DOHH2 (cell line): ENCODE measurements around the gene ARID5A.

Experiments
- H3F3A ChIP-seq: fragments of 200-600 bp; sonication (generic), shearing (Covaris generic); 2 replicates; pipeline ENCODE4 v1.6.0; 2016; ENCODE audit warnings: antibody characterized with exemption, mild to moderate bottlenecking; ENCODE audit not compliant: control insufficient read depth, insufficient read depth
- H3K27ac ChIP-seq: fragments of 200-600 bp; sonication (generic); 2 replicates; pipeline ENCODE4 v1.5.1; 2014; ENCODE audit warnings: low read depth, mild to moderate bottlenecking, low read length, moderate library complexity
- H3K27me3 ChIP-seq: fragments of 200-600 bp; sonication (generic); 2 replicates; pipeline ENCODE4 v1.6.1; 2014; ENCODE audit warnings: mild to moderate bottlenecking, low read length, mixed read lengths; ENCODE audit not compliant: control insufficient read depth
- H3K36me3 ChIP-seq: fragments of 200-600 bp; sonication (generic); 2 replicates; pipeline ENCODE4 v1.6.1; 2014; ENCODE audit warnings: mild to moderate bottlenecking, low read length, moderate library complexity, mixed read lengths; ENCODE audit not compliant: control insufficient read depth
- H3K4me1 ChIP-seq: fragments of 200-600 bp; sonication (generic); 2 replicates; pipeline ENCODE4 v1.6.1; 2014; ENCODE audit warnings: mild to moderate bottlenecking, low read length, mixed read lengths; ENCODE audit not compliant: control insufficient read depth
- H3K4me2 ChIP-seq: fragments of 200-600 bp; sonication (generic); 2 replicates; pipeline ENCODE4 v1.6.0; 2014; ENCODE audit warnings: mild to moderate bottlenecking, low read length, moderate library complexity
- H3K4me3 ChIP-seq: fragments of 200-600 bp; sonication (generic); 2 replicates; pipeline ENCODE4 v1.5.1; 2014; ENCODE audit warnings: mild to moderate bottlenecking, low read length, mixed read lengths
- H3K79me2 ChIP-seq: fragments of 200-600 bp; sonication (generic); 2 replicates; pipeline ENCODE4 v1.6.1; 2014; ENCODE audit warnings: mild to moderate bottlenecking, low read length, mixed read lengths; ENCODE audit not compliant: control insufficient read depth
- H3K9me2 ChIP-seq: fragments of 200-600 bp; sonication (generic); replicated peaks from 2 replicates; pipeline ENCODE4 v1.6.1; 2014; ENCODE audit warnings: mild to moderate bottlenecking, low read length, mixed read lengths; ENCODE audit not compliant: control insufficient read depth
- H3K9me3 ChIP-seq: fragments of 200-600 bp; sonication (generic); 2 replicates; pipeline ENCODE4 v1.6.1; 2014; ENCODE audit warnings: antibody characterized with exemption, low read length, mixed read lengths; ENCODE audit not compliant: control insufficient read depth, insufficient read depth
- H4K20me1 ChIP-seq: fragments of 200-600 bp; sonication (generic); 2 replicates; pipeline ENCODE4 v1.6.0; 2014; ENCODE audit warnings: low read depth, mild to moderate bottlenecking, antibody characterized with exemption, low read length, moderate library complexity; ENCODE audit not compliant: control insufficient read depth, insufficient read depth
- EZH2phosphoT487 ChIP-seq: fragments of 200-600 bp; sonication (generic); IDR thresholded peaks from 2 replicates; pipeline ENCODE4 v1.6.1; 2017; ENCODE audit warnings: borderline replicate concordance, mild to moderate bottlenecking, antibody characterized with exemption, low read length, moderate library complexity, mixed read lengths
- TF ChIP-seq, protein P1 (sequence below): fragments of 200-600 bp; sonication (generic); IDR thresholded peaks from one replicate; pipeline ENCODE4 v1.5.1; 2014; ENCODE audit warnings: antibody characterized with exemption, mild to moderate bottlenecking, low read depth, low read length; ENCODE audit not compliant: poor library complexity, severe bottlenecking

ARID5A gene

DNA sequence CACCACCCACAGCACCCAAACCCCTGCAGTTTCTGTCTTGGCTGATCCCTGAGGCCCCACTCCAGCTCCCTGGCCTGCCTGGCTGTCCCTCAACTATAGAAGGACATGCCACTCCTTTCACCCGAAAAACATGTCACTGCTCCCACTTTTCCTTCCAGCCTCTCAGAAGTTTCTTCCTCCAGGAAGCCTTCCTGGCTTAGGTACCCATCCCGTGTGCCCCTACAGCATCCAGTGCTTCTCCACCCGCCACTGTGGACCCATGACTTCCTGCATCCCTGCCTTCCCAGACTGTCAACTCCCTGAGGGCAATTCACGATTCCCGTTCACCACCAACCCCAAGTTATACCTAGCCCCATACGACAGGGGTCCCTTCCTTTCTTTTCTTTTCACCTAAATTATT, 21.5 kb downstream of the ARID5A start:
- peaks cover 6% of the 10 kb centered on the region for H3K4me1 ChIP-seq
- H3K36me3 ChIP-seq = no peaks in the 10 kb centered on the region
- H3K79me2 ChIP-seq = no peaks in the 10 kb centered on the region
- H3F3A ChIP-seq = no peaks in the 10 kb centered on the region
- no peak overlapping the region for H3K27ac ChIP-seq
- no peak overlapping the region for H3K4me3 ChIP-seq
- H3K4me2 ChIP-seq = no peak overlapping the region
- TF ChIP-seq, protein P1, sequence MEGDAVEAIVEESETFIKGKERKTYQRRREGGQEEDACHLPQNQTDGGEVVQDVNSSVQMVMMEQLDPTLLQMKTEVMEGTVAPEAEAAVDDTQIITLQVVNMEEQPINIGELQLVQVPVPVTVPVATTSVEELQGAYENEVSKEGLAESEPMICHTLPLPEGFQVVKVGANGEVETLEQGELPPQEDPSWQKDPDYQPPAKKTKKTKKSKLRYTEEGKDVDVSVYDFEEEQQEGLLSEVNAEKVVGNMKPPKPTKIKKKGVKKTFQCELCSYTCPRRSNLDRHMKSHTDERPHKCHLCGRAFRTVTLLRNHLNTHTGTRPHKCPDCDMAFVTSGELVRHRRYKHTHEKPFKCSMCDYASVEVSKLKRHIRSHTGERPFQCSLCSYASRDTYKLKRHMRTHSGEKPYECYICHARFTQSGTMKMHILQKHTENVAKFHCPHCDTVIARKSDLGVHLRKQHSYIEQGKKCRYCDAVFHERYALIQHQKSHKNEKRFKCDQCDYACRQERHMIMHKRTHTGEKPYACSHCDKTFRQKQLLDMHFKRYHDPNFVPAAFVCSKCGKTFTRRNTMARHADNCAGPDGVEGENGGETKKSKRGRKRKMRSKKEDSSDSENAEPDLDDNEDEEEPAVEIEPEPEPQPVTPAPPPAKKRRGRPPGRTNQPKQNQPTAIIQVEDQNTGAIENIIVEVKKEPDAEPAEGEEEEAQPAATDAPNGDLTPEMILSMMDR = no peak
- TF ChIP-seq EZH2phosphoT487 = no peak
- no peaks in the 10 kb centered on the region for H3K9me3 ChIP-seq
- H4K20me1 ChIP-seq = no peaks in the 10 kb centered on the region
- H3K9me2 ChIP-seq = no peaks in the 10 kb centered on the region
- H3K27me3 ChIP-seq = no peaks in the 10 kb centered on the region

DNA sequence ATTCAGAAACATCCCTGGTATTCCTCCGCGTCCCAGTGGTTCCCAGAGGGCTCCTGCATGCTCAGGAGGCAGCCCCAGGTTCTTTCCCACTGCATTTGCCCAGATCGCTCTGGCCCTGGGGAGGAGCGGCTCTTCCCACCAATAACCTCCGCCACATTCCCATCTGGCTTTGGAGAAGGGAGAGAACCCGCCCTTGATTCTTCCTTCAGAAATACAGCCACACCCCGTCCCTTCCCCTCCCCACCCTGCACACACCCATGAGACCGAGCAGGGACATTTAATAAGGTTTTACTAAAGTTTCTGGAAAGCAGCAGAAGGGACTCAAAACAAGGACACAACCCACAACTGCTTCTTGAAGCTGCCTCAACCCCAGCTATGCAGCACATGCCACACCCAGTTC, 21.9 kb downstream of the ARID5A start:
- H3K4me1 ChIP-seq = peaks cover 6% of the 10 kb centered on the region
- no peak overlapping the region for H3K4me2 ChIP-seq
- no peaks in the 10 kb centered on the region for H3K79me2 ChIP-seq
- H3K4me3 ChIP-seq = no peak overlapping the region
- H4K20me1 ChIP-seq = no peaks in the 10 kb centered on the region
- H3K9me3 ChIP-seq = no peaks in the 10 kb centered on the region
- TF ChIP-seq, protein P1 = no peak
- no peak for TF ChIP-seq EZH2phosphoT487
- no peaks in the 10 kb centered on the region for H3K27me3 ChIP-seq
- H3K27ac ChIP-seq = no peak overlapping the region
- H3K36me3 ChIP-seq = no peaks in the 10 kb centered on the region
- H3F3A ChIP-seq = no peaks in the 10 kb centered on the region
- H3K9me2 ChIP-seq = no peaks in the 10 kb centered on the region

DNA sequence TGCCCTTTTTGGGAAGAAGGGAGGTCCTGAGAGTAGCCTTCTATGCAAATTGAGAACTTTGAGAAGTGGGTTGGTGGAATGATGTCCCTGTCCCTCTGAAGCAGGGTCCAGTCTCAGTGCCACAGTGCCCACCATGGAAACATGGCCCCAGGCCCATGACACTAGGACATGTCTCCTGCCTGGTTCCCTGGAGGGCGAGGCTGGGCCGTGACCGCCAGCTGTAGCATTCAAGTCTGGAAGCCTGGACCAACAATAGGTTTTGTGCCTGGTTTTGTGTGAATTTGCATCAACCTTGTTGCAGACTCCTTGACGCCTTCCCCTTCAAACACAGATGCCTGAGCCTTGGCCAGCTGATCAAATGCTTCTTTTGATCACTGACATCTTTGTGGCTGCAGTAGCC, 27.5 kb downstream of the ARID5A start:
- Histone ChIP-seq H3K36me3 (no peaks in the 10 kb centered on the region), H3K4me3 (no peak overlapping the region), H3K27me3 (peaks cover under 1% of the 10 kb centered on the region; the same call in 1 of the 2 replicates), H3K79me2 (no peaks in the 10 kb centered on the region), H3K4me2 (no peak overlapping the region), H3K4me1 (no peaks in the 10 kb centered on the region), H3K9me3 (no peaks in the 10 kb centered on the region), H3K27ac (no peak overlapping the region), H4K20me1 (no peaks in the 10 kb centered on the region), H3K9me2 (no peaks in the 10 kb centered on the region), H3F3A (no peaks in the 10 kb centered on the region)
- TF ChIP-seq, protein P1 = no peak
- TF ChIP-seq EZH2phosphoT487 = no peak

GRCh38 chr2:96564563-96564962, 28.0 kb downstream of the ARID5A start:
- no peak overlapping the region for H3K4me3 ChIP-seq
- H3K4me1 ChIP-seq = no peaks in the 10 kb centered on the region
- TF ChIP-seq, protein P1 = no peak
- no peak for TF ChIP-seq EZH2phosphoT487
- no peaks in the 10 kb centered on the region for H3F3A ChIP-seq
- H3K27me3 ChIP-seq = peaks cover 3% of the 10 kb centered on the region; the same call in 1 of the 2 replicates
- H3K79me2 ChIP-seq = no peaks in the 10 kb centered on the region
- H3K9me2 ChIP-seq = no peaks in the 10 kb centered on the region
- H3K4me2 ChIP-seq = no peak overlapping the region
- H3K27ac ChIP-seq = no peak overlapping the region
- no peaks in the 10 kb centered on the region for H3K9me3 ChIP-seq
- no peaks in the 10 kb centered on the region for H3K36me3 ChIP-seq
- no peaks in the 10 kb centered on the region for H4K20me1 ChIP-seq
